ENCODE measurements around the gene MYRIP.

Gene MYRIP

DNA sequence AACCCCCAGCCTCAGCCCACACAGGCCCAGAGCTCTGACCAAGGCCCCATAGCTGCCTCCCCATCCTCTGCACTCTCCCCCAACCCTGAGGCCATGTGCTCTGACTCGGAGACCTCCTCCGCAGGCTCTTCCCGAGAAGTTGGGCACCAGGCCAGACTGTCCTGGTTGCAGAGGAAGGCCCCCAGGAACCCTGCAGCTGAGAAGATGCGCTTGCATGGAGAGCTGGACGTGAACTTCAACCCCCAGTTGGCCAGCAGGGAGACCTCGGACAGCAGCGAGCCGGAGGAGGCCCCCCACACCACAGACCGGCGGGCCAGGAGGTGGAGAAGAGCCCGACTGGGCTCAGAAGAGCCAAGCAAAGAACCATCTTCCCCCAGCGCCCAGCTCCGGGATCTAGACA, 380.6 kb downstream of the MYRIP start:
- no peak for DNase-seq (ENCODE audit: insufficient read length, low spot score)
- no peak for FAIRE-seq
- no peak for TF ChIP-seq SPI1 (IDR thresholded peaks at IDR 0.05; ENCODE audit: low read depth, low read length)
- no peak for TF ChIP-seq POU2F2 (IDR thresholded peaks at IDR 0.05; ENCODE audit: low read depth, low read length)
- no peak for TF ChIP-seq PAX5 (IDR thresholded peaks at IDR 0.05; ENCODE audit: insufficient read depth, low read length, severe bottlenecking)
- no peak for TF ChIP-seq POLR2A (IDR thresholded peaks at IDR 0.05; ENCODE audit: low read depth, low read length)
- no peak for TF ChIP-seq POLR2AphosphoS5 (IDR thresholded peaks at IDR 0.05; ENCODE audit: low read depth, low read length)
- TF ChIP-seq TAF1 (IDR thresholded peaks at IDR 0.05; ENCODE audit: low read depth, low read length): no peak

DNA sequence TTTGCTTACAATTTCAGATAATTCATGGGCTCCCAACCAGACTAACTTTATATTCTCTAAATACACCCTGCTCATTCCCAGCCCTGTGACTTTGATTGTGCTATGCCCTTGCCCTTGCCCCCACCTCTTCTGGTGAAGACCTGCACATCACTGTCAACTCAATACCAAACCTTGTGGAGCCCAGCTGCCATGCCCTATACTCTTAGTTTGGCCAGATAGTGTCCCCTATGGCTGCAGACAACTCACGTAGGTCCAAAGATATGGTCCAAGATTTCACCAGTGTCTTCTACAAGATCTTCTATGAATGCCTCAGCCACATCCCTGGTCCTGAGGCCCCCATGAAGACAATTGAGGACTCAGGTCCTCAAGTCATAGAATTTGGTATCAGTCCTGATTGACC, 381.8 kb downstream of the MYRIP start:
- no peak for FAIRE-seq
- no peak for TF ChIP-seq SPI1 (IDR thresholded peaks at IDR 0.05; ENCODE audit: low read depth, low read length)
- TF ChIP-seq TAF1 (IDR thresholded peaks at IDR 0.05; ENCODE audit: low read depth, low read length): no peak
- no peak for TF ChIP-seq PAX5 (IDR thresholded peaks at IDR 0.05; ENCODE audit: insufficient read depth, low read length, severe bottlenecking)
- no peak for TF ChIP-seq POLR2A (IDR thresholded peaks at IDR 0.05; ENCODE audit: low read depth, low read length)
- no peak for TF ChIP-seq POLR2AphosphoS5 (IDR thresholded peaks at IDR 0.05; ENCODE audit: low read depth, low read length)
- TF ChIP-seq POU2F2 (IDR thresholded peaks at IDR 0.05; ENCODE audit: low read depth, low read length): no peak
- no peak for DNase-seq (ENCODE audit: insufficient read length, low spot score)

DNA sequence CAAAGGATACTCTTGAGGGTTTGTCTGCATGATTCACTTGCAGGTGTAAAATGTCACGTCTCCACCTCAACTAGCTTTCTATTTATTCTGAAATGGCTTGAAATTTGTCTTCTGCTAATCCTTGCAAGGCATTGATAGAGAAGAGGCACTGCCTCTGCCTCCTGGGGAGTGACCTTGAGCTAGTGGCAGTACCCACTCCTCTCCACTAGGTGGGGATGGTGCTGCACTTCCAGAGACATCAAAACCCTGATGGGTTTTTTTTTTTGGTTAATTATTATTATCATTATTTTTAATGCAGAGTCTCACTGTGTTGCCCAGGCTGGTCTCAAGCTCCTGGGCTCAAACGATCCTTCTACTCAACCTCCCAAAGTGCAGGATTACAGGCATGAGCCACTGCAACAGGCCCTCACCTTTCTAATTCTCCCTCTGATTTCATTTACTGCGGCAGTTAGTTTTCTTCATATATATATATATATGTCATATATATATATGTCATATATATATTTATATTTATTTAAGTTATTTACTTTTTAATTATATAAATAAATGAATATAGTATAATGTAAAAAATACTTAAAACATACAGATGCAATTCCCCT, 382.5 kb downstream of the MYRIP start:
- TF ChIP-seq POU2F2 (IDR thresholded peaks at IDR 0.05; ENCODE audit: low read depth, low read length): no peak
- no peak for TF ChIP-seq POLR2A (IDR thresholded peaks at IDR 0.05; ENCODE audit: low read depth, low read length)
- TF ChIP-seq TAF1 (IDR thresholded peaks at IDR 0.05; ENCODE audit: low read depth, low read length): no peak
- TF ChIP-seq PAX5 (IDR thresholded peaks at IDR 0.05; ENCODE audit: insufficient read depth, low read length, severe bottlenecking): no peak
- no peak for TF ChIP-seq SPI1 (IDR thresholded peaks at IDR 0.05; ENCODE audit: low read depth, low read length)
- DNase-seq (ENCODE audit: insufficient read length, low spot score) (peak; percentile 49), FAIRE-seq (peak; percentile 90)

DNA sequence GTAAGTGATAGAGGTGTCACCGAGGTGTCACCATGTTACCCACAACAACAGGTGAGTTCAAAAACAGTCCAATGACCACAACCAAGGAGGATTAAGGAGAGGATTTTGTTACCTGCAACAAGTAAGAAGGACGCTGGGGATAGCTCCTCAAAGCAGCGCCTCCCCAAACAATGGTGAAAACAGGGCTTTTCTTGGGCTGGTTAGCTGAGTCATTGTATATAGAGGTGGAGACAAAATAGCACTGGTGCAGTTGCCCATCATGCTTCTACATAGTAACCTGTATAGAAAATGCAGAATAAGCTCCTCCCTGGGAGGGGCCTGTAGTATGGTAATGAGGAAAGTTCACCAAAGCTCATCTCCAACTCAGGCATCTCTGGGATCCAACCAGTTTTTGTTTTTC, 383.2 kb downstream of the MYRIP start:
- no peak for TF ChIP-seq TAF1 (IDR thresholded peaks at IDR 0.05; ENCODE audit: low read depth, low read length)
- TF ChIP-seq POLR2AphosphoS5 (IDR thresholded peaks at IDR 0.05; ENCODE audit: low read depth, low read length): no peak
- TF ChIP-seq PAX5 (IDR thresholded peaks at IDR 0.05; ENCODE audit: insufficient read depth, low read length, severe bottlenecking): no peak
- TF ChIP-seq POU2F2 (IDR thresholded peaks at IDR 0.05; ENCODE audit: low read depth, low read length): no peak
- no peak for TF ChIP-seq POLR2A (IDR thresholded peaks at IDR 0.05; ENCODE audit: low read depth, low read length)
- TF ChIP-seq SPI1 (IDR thresholded peaks at IDR 0.05; ENCODE audit: low read depth, low read length): no peak
- DNase-seq (ENCODE audit: insufficient read length, low spot score) (no peak), FAIRE-seq (no peak)

DNA sequence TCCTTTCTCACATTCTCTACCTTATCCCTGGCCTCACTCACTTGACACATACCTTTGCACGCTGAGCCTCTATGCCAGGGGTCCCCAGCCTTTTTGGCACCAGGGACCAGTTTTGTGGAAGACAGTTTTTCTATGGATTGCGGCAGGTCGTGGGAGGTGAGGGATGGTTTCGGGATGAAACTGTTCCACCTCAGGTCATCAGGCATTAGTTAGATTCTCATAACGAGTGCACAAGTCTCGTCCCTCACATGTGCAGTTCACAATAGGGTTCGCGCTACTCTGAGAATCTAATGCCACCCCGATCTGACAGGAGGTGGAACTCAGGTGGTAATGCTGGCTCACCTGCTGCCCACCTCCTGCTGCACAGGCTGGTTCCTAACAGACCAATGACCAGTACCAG, 387.6 kb downstream of the MYRIP start:
- FAIRE-seq (no peak), DNase-seq (ENCODE audit: insufficient read length, low spot score) (no peak)
- TF ChIP-seq SPI1 (IDR thresholded peaks at IDR 0.05; ENCODE audit: low read depth, low read length): no peak
- TF ChIP-seq POU2F2 (IDR thresholded peaks at IDR 0.05; ENCODE audit: low read depth, low read length): no peak
- no peak for TF ChIP-seq PAX5 (IDR thresholded peaks at IDR 0.05; ENCODE audit: insufficient read depth, low read length, severe bottlenecking)
- TF ChIP-seq TAF1 (IDR thresholded peaks at IDR 0.05; ENCODE audit: low read depth, low read length): no peak
- TF ChIP-seq POLR2AphosphoS5 (IDR thresholded peaks at IDR 0.05; ENCODE audit: low read depth, low read length): no peak
- TF ChIP-seq POLR2A (IDR thresholded peaks at IDR 0.05; ENCODE audit: low read depth, low read length): no peak

DNA sequence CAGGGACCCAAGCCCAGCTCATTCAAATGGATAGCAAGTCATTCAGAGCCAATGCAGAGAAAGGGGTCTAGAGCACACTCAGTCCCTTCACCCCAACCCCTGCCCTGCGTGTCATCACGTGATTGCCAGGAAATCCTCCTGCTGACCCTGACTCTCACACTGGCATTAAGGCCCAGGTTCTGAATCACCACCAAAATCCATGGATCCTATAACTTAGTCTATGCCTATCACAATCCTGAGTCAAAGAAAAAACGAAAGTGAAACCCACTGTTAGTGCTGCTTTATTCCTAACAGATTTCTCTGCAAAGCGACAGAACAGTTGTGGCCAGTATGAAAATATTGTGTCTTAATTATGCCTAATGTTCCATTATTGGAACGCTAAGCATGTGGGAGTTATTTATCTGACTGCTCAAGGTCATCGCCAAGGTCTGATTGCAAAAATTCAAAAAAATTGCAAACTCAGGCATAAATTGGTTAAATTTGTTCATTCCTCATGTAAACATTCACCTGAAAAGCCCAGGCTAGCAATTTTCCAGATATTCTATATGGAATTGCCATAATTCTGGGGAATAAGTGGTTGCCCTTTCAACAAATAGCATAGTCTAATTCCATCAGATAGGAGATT, 391.4 kb downstream of the MYRIP start:
- DNase-seq (ENCODE audit: insufficient read length, low spot score) (no peak), FAIRE-seq (no peak)
- TF ChIP-seq TAF1 (IDR thresholded peaks at IDR 0.05; ENCODE audit: low read depth, low read length) (no peak), PAX5 (IDR thresholded peaks at IDR 0.05; ENCODE audit: insufficient read depth, low read length, severe bottlenecking) (no peak), POLR2A (IDR thresholded peaks at IDR 0.05; ENCODE audit: low read depth, low read length) (no peak)

DNA sequence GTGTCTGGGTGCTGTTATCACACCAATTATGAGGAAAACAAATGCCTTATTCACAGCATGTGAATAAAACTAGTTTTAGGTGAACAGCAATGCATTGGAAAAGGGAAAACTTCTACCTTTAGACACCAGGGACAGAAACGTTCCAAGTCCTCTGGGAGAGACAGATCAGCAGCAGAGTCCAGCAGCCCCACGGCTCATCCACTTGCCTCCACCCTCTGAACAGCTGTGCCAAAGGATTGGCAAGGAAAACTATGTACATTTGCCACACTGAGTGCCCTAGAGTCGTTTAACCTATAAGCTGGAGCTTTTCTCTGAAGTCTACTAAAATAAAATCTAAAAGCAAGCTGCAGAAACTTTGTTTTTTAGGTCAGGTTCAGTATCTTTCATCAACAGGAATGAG, 392.4 kb downstream of the MYRIP start:
- FAIRE-seq: no peak
- no peak for DNase-seq (ENCODE audit: insufficient read length, low spot score)
- TF ChIP-seq POLR2A (IDR thresholded peaks at IDR 0.05; ENCODE audit: low read depth, low read length) (no peak), PAX5 (IDR thresholded peaks at IDR 0.05; ENCODE audit: insufficient read depth, low read length, severe bottlenecking) (no peak), TAF1 (IDR thresholded peaks at IDR 0.05; ENCODE audit: low read depth, low read length) (no peak), POLR2AphosphoS5 (IDR thresholded peaks at IDR 0.05; ENCODE audit: low read depth, low read length) (no peak), POU2F2 (IDR thresholded peaks at IDR 0.05; ENCODE audit: low read depth, low read length) (no peak), SPI1 (IDR thresholded peaks at IDR 0.05; ENCODE audit: low read depth, low read length) (no peak)

DNA sequence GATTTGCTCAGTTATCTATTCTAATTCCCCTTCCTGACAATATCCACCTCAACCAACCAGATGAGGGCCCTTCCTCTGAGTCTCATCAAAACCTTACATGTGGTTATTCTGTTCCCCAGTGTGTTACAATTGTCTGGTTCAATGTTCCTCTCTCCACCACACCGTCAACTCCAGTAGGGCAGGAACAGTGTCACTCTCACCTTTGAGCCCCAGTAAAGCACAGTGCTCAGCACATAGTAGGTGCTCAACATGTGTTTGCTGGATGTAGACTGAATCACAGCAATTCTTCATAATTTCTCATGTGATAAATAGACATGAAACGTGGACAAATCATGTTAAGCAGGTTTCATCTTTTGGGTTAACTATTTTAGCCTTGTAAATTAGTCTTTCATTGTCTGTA, 397.1 kb downstream of the MYRIP start:
- no peak for FAIRE-seq
- no peak for TF ChIP-seq POLR2AphosphoS5 (IDR thresholded peaks at IDR 0.05; ENCODE audit: low read depth, low read length)
- TF ChIP-seq POLR2A (IDR thresholded peaks at IDR 0.05; ENCODE audit: low read depth, low read length): no peak
- TF ChIP-seq SPI1 (IDR thresholded peaks at IDR 0.05; ENCODE audit: low read depth, low read length): no peak
- no peak for TF ChIP-seq POU2F2 (IDR thresholded peaks at IDR 0.05; ENCODE audit: low read depth, low read length)
- no peak for TF ChIP-seq PAX5 (IDR thresholded peaks at IDR 0.05; ENCODE audit: insufficient read depth, low read length, severe bottlenecking)
- no peak for TF ChIP-seq TAF1 (IDR thresholded peaks at IDR 0.05; ENCODE audit: low read depth, low read length)

DNA sequence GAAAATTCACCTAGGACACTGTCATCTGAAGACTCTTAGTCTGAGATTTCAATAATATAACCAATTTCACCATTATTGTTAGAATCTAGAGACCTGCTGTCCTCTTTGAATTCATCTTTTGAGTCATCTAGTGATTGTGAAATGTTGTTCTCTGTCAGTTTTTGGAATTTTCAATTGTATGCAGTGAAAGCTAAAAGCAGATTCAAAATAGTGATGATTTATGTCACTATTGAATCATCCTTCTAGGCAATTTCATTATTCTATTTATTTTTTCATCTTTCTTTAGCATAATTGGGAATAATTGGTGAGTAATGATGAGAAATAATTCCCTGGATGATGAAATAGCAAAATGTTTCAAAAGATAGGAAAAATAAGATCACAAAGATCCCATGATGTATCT, 398.4 kb downstream of the MYRIP start:
- FAIRE-seq (no peak), DNase-seq (ENCODE audit: insufficient read length, low spot score) (no peak)
- TF ChIP-seq POU2F2 (IDR thresholded peaks at IDR 0.05; ENCODE audit: low read depth, low read length) (no peak), PAX5 (IDR thresholded peaks at IDR 0.05; ENCODE audit: insufficient read depth, low read length, severe bottlenecking) (no peak), TAF1 (IDR thresholded peaks at IDR 0.05; ENCODE audit: low read depth, low read length) (no peak), SPI1 (IDR thresholded peaks at IDR 0.05; ENCODE audit: low read depth, low read length) (no peak), POLR2AphosphoS5 (IDR thresholded peaks at IDR 0.05; ENCODE audit: low read depth, low read length) (no peak), POLR2A (IDR thresholded peaks at IDR 0.05; ENCODE audit: low read depth, low read length) (no peak)

More for the DNA sequence above, 397.1 kb downstream of the MYRIP start:
- DNase-seq (ENCODE audit: insufficient read length, low spot score): no peak

DNA sequence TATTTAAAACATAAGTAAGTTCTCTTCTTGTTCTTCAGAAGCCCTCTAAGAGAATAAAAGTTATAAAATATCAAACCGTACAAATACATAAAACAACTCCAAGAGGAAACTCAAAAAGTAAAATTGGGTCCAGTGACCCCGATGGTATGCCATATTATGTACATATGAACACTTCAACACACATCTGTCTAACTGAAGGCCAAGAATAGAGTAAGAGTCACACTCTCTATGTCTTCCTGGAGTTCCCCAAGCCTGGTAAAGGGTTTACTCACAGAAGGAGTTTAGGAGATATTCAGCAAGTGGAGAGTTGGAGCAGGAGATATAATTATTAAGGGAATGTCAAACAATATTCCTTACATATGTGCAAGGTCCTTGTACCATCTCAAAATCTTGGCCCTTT, 398.8 kb downstream of the MYRIP start:
- no peak for TF ChIP-seq POU2F2 (IDR thresholded peaks at IDR 0.05; ENCODE audit: low read depth, low read length)
- no peak for TF ChIP-seq POLR2A (IDR thresholded peaks at IDR 0.05; ENCODE audit: low read depth, low read length)
- TF ChIP-seq POLR2AphosphoS5 (IDR thresholded peaks at IDR 0.05; ENCODE audit: low read depth, low read length): no peak
- TF ChIP-seq PAX5 (IDR thresholded peaks at IDR 0.05; ENCODE audit: insufficient read depth, low read length, severe bottlenecking): no peak
- no peak for TF ChIP-seq TAF1 (IDR thresholded peaks at IDR 0.05; ENCODE audit: low read depth, low read length)
- no peak for TF ChIP-seq SPI1 (IDR thresholded peaks at IDR 0.05; ENCODE audit: low read depth, low read length)
- FAIRE-seq (no peak), DNase-seq (ENCODE audit: insufficient read length, low spot score) (no peak)

Data from GM12891 (cell line).